Mononuclear cell (primary cell): ENCODE data around the gene ALDH1A3. TPM values are rescaled to one million over a fixed set of nuclear protein-coding genes. Genes with fewer than 3 reads are reported as not detected.

ENCODE experiments used
- H3K27me3 ChIP-seq: 2 replicates; pipeline ENCODE4 v1.6.0; 2011; ENCODE audit warnings: low read length, control low read depth; ENCODE audit not compliant: insufficient read depth
- H3K4me1 ChIP-seq: 2 replicates; pipeline ENCODE4 v1.5.1; 2011; ENCODE audit warnings: mild to moderate bottlenecking, low read length, control low read depth; ENCODE audit not compliant: insufficient read depth
- H3K4me3 ChIP-seq: 2 replicates; pipeline ENCODE4 v1.5.1; 2011; ENCODE audit warnings: mild to moderate bottlenecking, low read length, moderate library complexity
- H3K9me3 ChIP-seq: 2 replicates; pipeline ENCODE4 v1.5.1; 2011; ENCODE audit warnings: low read depth, mild to moderate bottlenecking, control low read depth, low read length
- total RNA-seq: library from RNA; depleted of rRNA; stranded (reverse); fragments of >200 nt; gene quantifications from one replicate; pipeline ENCODE4 v1.2.3, GENCODE V29; 2012

The ALDH1A3 gene
- total RNA-seq, 1 donor: 0.10 TPM

- Histone ChIP-seq H3K9me3 (no peaks in the 10 kb centered on the region), H3K4me3 (no peak overlapping the region), H3K4me1 (no peaks in the 10 kb centered on the region), H3K27me3 (peaks cover 84% of the 10 kb centered on the region)
Observed at GRCh38 chr15:100887211-100887913, 7.7 kb downstream of the ALDH1A3 start.

DNA sequence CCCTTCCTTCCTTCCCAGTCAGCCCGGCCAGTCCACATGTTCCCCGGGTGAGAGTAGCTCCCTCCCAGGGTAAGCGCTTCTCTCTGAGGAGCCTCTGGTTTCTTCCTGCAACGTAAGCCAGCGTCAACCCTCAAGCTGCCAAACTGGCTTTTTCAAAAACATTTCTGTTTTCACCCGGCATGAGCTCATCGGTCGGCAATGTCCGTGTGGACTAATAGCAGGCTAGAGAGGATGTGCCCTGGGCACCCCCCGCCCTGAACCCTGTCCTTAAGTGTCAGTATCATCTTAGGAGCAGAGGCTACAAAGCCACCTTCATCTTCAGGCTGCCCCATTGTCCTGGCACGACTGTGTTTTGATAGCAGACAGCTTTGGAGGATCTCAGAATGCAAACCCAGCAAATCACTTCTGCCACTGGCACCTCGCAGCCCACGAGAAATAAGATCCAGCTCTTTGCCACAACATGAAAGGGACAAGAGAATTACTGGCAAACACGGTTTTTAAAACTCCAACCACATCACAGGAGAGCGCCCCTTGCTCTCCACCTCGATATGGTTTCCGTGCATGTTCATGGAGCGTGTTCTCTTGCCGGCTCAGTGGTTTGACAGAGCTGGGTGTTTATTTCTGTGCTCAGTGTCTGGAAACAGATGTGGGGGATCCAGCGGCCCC lies 9.9 kb downstream of the ALDH1A3 start:
- Histone ChIP-seq H3K4me1 (no peaks in the 10 kb centered on the region), H3K9me3 (no peaks in the 10 kb centered on the region), H3K27me3 (peaks cover 68% of the 10 kb centered on the region), H3K4me3 (no peak overlapping the region)

- peaks cover 61% of the 10 kb centered on the region for H3K27me3 ChIP-seq
- H3K4me3 ChIP-seq: no peak overlapping the region
- no peaks in the 10 kb centered on the region for H3K4me1 ChIP-seq
- H3K9me3 ChIP-seq: no peaks in the 10 kb centered on the region
Observed at GRCh38 chr15:100890051-100890720, 10.6 kb downstream of the ALDH1A3 start.

DNA sequence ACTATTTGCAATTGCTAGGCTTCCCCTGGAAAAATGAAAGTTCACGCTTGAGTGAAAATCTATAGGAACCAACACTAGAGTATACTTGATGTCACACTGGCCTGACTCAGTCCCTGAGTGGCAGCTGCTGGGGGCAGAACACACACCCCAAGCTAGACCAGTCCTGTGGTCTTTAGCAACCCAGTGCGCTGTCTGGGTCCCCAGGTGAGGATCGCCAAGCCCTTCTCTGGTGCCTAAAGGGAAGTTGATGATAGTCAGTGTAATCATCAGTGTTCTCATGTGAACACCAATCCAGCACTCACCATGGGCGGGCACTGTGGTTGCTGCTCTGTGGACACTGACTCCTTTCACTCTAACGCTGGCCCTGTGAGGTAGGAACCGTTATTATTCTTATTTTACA lies 11.2 kb downstream of the ALDH1A3 start:
- no peak overlapping the region for H3K4me3 ChIP-seq
- H3K4me1 ChIP-seq: no peaks in the 10 kb centered on the region
- no peaks in the 10 kb centered on the region for H3K9me3 ChIP-seq
- peaks cover 56% of the 10 kb centered on the region for H3K27me3 ChIP-seq

GRCh38 chr15:100891307-100892012 lies 11.8 kb downstream of the ALDH1A3 start:
- H3K27me3 ChIP-seq: peaks cover 50% of the 10 kb centered on the region

GRCh38 chr15:100892013-100892355 lies 12.4 kb downstream of the ALDH1A3 start:
- H3K27me3 ChIP-seq: peaks cover 45% of the 10 kb centered on the region
- H3K4me3 ChIP-seq: no peak overlapping the region
- no peaks in the 10 kb centered on the region for H3K9me3 ChIP-seq
- no peaks in the 10 kb centered on the region for H3K4me1 ChIP-seq

More at GRCh38 chr15:100891307-100892012, 11.8 kb downstream of the ALDH1A3 start:
- H3K4me3 ChIP-seq: no peak overlapping the region
- H3K4me1 ChIP-seq: no peaks in the 10 kb centered on the region
- no peaks in the 10 kb centered on the region for H3K9me3 ChIP-seq

- H3K4me3 ChIP-seq: no peak overlapping the region
- no peaks in the 10 kb centered on the region for H3K4me1 ChIP-seq
- no peaks in the 10 kb centered on the region for H3K9me3 ChIP-seq
- H3K27me3 ChIP-seq: peaks cover 39% of the 10 kb centered on the region
Observed at GRCh38 chr15:100893261-100893963, 13.8 kb downstream of the ALDH1A3 start.

GRCh38 chr15:100893964-100894295 lies 14.3 kb downstream of the ALDH1A3 start:
- Histone ChIP-seq H3K27me3 (peaks cover 34% of the 10 kb centered on the region), H3K4me3 (no peak overlapping the region), H3K4me1 (no peaks in the 10 kb centered on the region), H3K9me3 (no peaks in the 10 kb centered on the region)

- Histone ChIP-seq H3K4me1 (no peaks in the 10 kb centered on the region), H3K27me3 (peaks cover 19% of the 10 kb centered on the region), H3K4me3 (no peak overlapping the region)
Observed at GRCh38 chr15:100895721-100896120, 16.1 kb downstream of the ALDH1A3 start.

DNA sequence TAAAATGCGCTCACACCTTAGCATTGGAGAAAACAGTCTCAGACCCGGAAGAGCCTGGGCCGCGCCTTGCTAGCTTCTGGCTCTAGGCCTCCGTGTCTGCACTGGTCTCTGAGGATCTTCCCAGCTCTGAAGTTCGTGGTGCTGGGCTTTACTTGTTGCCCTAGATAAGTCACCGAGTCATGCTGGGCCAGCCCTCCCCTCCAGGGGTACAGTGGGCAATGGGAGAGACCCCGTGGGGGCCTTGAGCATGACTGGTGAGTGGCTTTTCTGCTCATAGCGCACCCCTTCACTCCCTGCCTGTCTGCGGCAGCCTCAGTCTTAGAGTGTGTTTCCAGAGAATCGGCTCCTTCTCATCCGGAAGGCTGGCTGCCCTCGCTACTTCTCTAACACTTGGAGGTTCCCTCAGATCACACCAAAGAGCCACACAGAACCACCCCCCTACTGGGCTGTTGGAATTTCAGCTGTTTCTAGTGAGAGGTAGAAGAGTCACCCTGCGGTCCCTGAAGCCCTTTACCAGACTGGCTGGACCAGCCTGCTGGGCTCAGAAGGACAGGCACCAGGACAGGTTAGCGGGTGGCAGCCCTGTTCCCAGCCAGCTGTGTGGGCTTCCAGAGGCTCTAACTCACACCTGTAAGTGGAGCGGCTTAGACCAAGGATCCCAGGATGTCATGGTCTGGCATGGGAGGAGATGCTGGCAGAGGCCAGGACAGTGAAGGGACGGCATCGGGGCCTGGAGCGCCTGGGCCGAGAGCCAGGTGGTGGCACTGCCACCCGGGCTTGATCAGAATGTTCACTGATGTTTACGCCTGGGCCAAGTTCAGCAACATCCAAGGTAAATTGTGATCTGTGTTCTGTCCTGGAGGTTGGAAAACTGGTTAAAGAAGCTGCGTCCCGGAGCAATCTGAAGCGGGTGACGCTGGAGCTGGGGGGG lies 17.9 kb downstream of the ALDH1A3 start:
- Histone ChIP-seq H3K4me3 (no peak overlapping the region), H3K27me3 (peaks cover 6% of the 10 kb centered on the region), H3K9me3 (no peaks in the 10 kb centered on the region), H3K4me1 (peaks cover 4% of the 10 kb centered on the region)

More at GRCh38 chr15:100895721-100896120, 16.1 kb downstream of the ALDH1A3 start:
- H3K9me3 ChIP-seq: no peaks in the 10 kb centered on the region

- Histone ChIP-seq H3K4me1 (peaks cover 8% of the 10 kb centered on the region), H3K27me3 (no peaks in the 10 kb centered on the region), H3K9me3 (no peaks in the 10 kb centered on the region), H3K4me3 (no peak overlapping the region)
Observed at GRCh38 chr15:100898152-100898490, 18.5 kb downstream of the ALDH1A3 start.

DNA sequence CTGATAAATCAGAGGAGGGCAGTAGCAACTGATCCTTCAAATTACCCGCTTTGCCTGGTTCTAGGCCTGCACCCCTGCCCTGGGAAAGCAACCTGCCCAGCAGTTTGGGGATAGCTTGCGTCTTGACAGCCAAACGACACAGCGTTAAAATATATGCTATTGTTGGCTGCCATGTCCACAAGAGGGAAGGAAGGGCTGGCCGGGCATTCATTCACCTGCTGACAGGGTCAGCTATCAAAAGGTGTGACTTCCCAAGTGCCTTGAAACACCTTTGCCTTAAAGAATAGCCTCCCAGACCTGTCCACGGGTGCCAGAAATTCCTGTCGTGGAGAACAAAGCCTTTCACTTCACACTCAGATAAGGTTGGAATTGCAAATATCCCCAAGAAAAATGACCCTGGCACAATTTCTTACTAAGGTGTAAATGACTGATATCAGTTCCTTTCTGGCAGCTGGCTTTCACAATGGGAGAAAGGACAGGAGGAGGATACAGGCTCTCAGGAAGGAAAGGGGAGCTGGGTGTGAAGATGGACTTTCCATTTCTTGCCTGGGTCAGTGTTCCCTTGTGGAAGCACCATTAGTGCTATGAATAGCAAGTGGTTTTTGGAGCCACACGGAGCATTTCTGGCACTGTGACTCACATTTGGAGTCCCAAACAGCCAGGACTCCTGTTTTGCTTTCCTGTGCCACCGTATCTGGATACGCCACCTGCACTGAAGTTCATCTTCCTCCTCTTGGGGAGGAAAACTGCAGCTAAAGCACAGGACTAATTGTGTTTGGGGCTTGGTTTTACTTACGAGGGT lies 19.2 kb downstream of the ALDH1A3 start:
- H3K27me3 ChIP-seq: no peaks in the 10 kb centered on the region
- H3K4me1 ChIP-seq: peaks cover 8% of the 10 kb centered on the region
- no peaks in the 10 kb centered on the region for H3K9me3 ChIP-seq
- no peak overlapping the region for H3K4me3 ChIP-seq

DNA sequence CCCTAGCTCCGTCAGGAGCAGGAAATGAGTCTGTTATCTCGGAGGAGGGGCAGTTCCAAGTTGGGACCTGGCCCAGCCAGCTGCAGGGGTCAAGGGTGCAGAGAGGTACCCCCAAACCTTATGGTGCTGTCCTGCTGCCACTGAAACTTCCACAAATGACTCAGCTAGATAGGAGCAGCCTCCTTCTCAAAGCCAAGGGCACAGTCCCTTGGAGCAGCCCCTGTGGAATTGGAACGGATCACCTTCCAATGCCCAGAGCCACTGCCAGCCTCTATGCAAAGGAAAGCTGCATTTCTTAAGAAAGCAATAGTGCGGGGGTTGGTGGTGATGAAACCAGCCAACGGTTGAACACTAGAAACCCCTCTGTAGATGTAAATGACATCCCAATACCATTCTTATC lies 20.0 kb downstream of the ALDH1A3 start:
- H3K4me3 ChIP-seq: no peak overlapping the region
- no peaks in the 10 kb centered on the region for H3K27me3 ChIP-seq
- H3K9me3 ChIP-seq: no peaks in the 10 kb centered on the region
- H3K4me1 ChIP-seq: peaks cover 8% of the 10 kb centered on the region
